Measurements from ENCODE around the gene MAP2. TPM values are rescaled to one million over a fixed set of nuclear protein-coding genes. Genes with fewer than 3 reads are reported as not detected.

Gene MAP2
- total RNA-seq, 1 experiment from 2014 or later = 0.05 TPM

DNA sequence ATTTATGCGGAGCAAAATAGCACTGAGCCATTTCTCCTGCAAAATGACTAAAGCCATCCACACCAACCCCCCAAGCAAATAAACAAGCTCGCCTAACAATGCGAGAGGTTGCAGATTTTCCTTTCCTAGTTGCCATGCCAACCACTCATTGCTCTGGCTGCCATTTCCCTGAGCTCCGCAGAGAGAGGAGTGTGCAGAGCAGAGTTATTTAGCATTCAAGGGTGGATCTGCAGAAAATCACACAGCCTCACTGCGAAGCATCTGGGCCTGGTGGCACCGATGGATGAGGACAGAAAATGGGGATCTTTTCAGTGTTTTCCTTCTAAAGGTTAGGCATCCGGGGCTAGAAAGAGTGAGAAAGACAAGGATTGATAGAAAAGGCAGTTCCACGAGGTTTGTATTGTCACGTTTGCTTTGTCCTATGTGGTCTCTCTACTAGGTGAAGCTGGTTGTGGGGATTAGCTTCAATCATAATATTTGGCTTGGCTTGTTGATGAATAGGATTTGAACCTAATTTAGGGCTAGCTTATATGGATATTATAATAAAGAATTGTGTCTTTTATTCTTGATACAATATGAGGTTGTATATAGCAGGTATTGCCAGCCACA is 237.5 kb downstream of the MAP2 start:
- no peaks in the 10 kb centered on the region for H3K36me3 ChIP-seq (ENCODE audit: control insufficient read depth, insufficient read depth, low read length)
- intact Hi-C loops (cut with micrococcal nuclease; ENCODE audit: unreplicated experiment) = no loop called here
- TF ChIP-seq CTCF (IDR thresholded peaks at IDR 0.05; ENCODE audit: insufficient read depth in 1 of 2, low read depth in 1 of 2, low read length in 1 of 2, severe bottlenecking in 1 of 2, unreplicated experiment in 1 of 2) = no peak
- Mint-ChIP-seq H3K27me3 (ENCODE audit: insufficient read depth, unreplicated experiment) (no peaks in the 10 kb centered on the region), H3K4me1 (ENCODE audit: low read depth, unreplicated experiment) (no peaks in the 10 kb centered on the region), H3K9me3 (ENCODE audit: unreplicated experiment) (no peaks in the 10 kb centered on the region), H3K27ac (ENCODE audit: unreplicated experiment) (no peak overlapping the region), H3K4me3 (ENCODE audit: unreplicated experiment) (no peak overlapping the region), H3K36me3 (ENCODE audit: insufficient read depth, unreplicated experiment) (no peaks in the 10 kb centered on the region)
- no peaks in the 10 kb centered on the region for H3K4me1 ChIP-seq
- no peak for DNase-seq
- no peaks in the 10 kb centered on the region for H3K9me3 ChIP-seq
- no TSS peak for BruUV-seq (replicated peaks)
- ChIA-PET CTCF (interaction anchor here (0.7 kb wide), 1 partner anchor 24 kb away, joined by 4 read pairs; no protein-coding TSS in a partner anchor), POLR2A (no interaction called here)
- H3K27me3 ChIP-seq (replicated peaks; ENCODE audit: control insufficient read depth, insufficient read depth, low read length) = no peaks in the 10 kb centered on the region
- H3K4me3 ChIP-seq (ENCODE audit: low read depth, low read length) = no peak overlapping the region

DNA sequence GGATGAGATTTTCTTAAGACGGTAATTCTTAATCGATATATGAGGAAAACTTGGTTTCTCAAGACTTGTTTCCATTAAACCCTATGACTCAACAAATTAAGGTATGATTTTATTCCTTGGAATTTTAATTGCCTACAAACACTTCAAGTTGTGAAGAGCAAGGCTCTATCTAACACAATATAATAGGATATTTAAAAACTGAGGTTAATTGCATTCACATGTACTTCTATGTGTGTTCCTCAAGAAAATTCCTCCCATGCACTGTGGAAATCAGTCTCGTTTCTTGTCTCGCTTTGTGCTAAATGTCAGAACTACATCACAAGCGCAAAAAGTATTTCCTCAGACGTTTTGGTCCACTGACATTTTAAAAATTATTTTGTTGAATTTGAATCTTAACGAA is 238.2 kb downstream of the MAP2 start:
- TF ChIP-seq CTCF (IDR thresholded peaks at IDR 0.05; ENCODE audit: insufficient read depth in 1 of 2, low read depth in 1 of 2, low read length in 1 of 2, severe bottlenecking in 1 of 2, unreplicated experiment in 1 of 2) = no peak
- Histone ChIP-seq H3K9me3 (no peaks in the 10 kb centered on the region), H3K36me3 (ENCODE audit: control insufficient read depth, insufficient read depth, low read length) (no peaks in the 10 kb centered on the region), H3K27me3 (replicated peaks; ENCODE audit: control insufficient read depth, insufficient read depth, low read length) (no peaks in the 10 kb centered on the region), H3K4me3 (ENCODE audit: low read depth, low read length) (no peak overlapping the region), H3K4me1 (no peaks in the 10 kb centered on the region)
- no peaks in the 10 kb centered on the region for H3K9me3 Mint-ChIP-seq (ENCODE audit: unreplicated experiment)
- H3K36me3 Mint-ChIP-seq (ENCODE audit: insufficient read depth, unreplicated experiment) = no peaks in the 10 kb centered on the region
- BruUV-seq (replicated peaks) = no TSS peak
- ChIA-PET CTCF (no interaction called here), POLR2A (no interaction called here)
- intact Hi-C loops (cut with micrococcal nuclease; ENCODE audit: unreplicated experiment) = no loop called here
- H3K4me1 Mint-ChIP-seq (ENCODE audit: low read depth, unreplicated experiment) = no peaks in the 10 kb centered on the region
- no peaks in the 10 kb centered on the region for H3K27me3 Mint-ChIP-seq (ENCODE audit: insufficient read depth, unreplicated experiment)
- H3K27ac Mint-ChIP-seq (ENCODE audit: unreplicated experiment) = no peak overlapping the region
- no peak overlapping the region for H3K4me3 Mint-ChIP-seq (ENCODE audit: unreplicated experiment)
- DNase-seq = no peak

- H3K27me3 ChIP-seq (replicated peaks; ENCODE audit: control insufficient read depth, insufficient read depth, low read length) = no peaks in the 10 kb centered on the region
- no peak overlapping the region for H3K4me3 ChIP-seq (ENCODE audit: low read depth, low read length)
- H3K27ac Mint-ChIP-seq (ENCODE audit: unreplicated experiment) = no peak overlapping the region
- no peaks in the 10 kb centered on the region for H3K4me1 ChIP-seq
- no peak for TF ChIP-seq CTCF (IDR thresholded peaks at IDR 0.05; ENCODE audit: insufficient read depth in 1 of 2, low read depth in 1 of 2, low read length in 1 of 2, severe bottlenecking in 1 of 2, unreplicated experiment in 1 of 2)
- H3K27me3 Mint-ChIP-seq (ENCODE audit: insufficient read depth, unreplicated experiment) = no peaks in the 10 kb centered on the region
- no TSS peak for BruUV-seq (replicated peaks)
- no peaks in the 10 kb centered on the region for H3K36me3 ChIP-seq (ENCODE audit: control insufficient read depth, insufficient read depth, low read length)
- H3K4me1 Mint-ChIP-seq (ENCODE audit: low read depth, unreplicated experiment) = no peaks in the 10 kb centered on the region
- ChIA-PET CTCF (no interaction called here), POLR2A (no interaction called here)
- no peaks in the 10 kb centered on the region for H3K9me3 Mint-ChIP-seq (ENCODE audit: unreplicated experiment)
- H3K4me3 Mint-ChIP-seq (ENCODE audit: unreplicated experiment) = no peak overlapping the region
- no peaks in the 10 kb centered on the region for H3K9me3 ChIP-seq
- H3K36me3 Mint-ChIP-seq (ENCODE audit: insufficient read depth, unreplicated experiment) = no peaks in the 10 kb centered on the region
- intact Hi-C loops (cut with micrococcal nuclease; ENCODE audit: unreplicated experiment) = no loop called here
- no peak for DNase-seq
Observed at GRCh38 chr2:209663139-209663538, 239.3 kb downstream of the MAP2 start.
